Left ventricle myocardium inferior (tissue), 1 donor: ENCODE results near the gene ZNF775. TPM values are rescaled to one million over a fixed set of nuclear protein-coding genes. Genes with fewer than 3 reads are reported as not detected.

Experiments
- DNase-seq: peaks from one replicate; pipeline ENCODE4 v3.0.0-alpha.2; 2020
- H3K27ac ChIP-seq: fragments of 200-600 bp; replicated peaks from 2 replicates; pipeline ENCODE4 v1.8.0; 2021
- H3K27me3 ChIP-seq: fragments of 200-600 bp; 2 replicates; pipeline ENCODE4 v1.8.0; 2021; ENCODE audit warnings: low read depth
- H3K36me3 ChIP-seq: fragments of 200-600 bp; 2 replicates; pipeline ENCODE4 v1.8.0; 2021
- H3K4me1 ChIP-seq: fragments of 200-600 bp; 2 replicates; pipeline ENCODE4 v1.8.0; 2021
- H3K4me3 ChIP-seq: fragments of 200-600 bp; 2 replicates; pipeline ENCODE4 v1.8.0; 2021; ENCODE audit warnings: mild to moderate bottlenecking, moderate library complexity
- H3K9me3 ChIP-seq: fragments of 200-600 bp; replicated peaks from 2 replicates; pipeline ENCODE4 v1.8.0; 2021
- CTCF ChIP-seq: fragments of 200-600 bp; IDR thresholded peaks from 2 replicates; pipeline ENCODE4 v1.8.0; 2021; ENCODE audit warnings: antibody characterized with exemption, mild to moderate bottlenecking, borderline replicate concordance
- intact Hi-C: fragments of 100-400 bp; cut with micrococcal nuclease; formaldehyde crosslinking; loops from one replicate; pipeline ENCODE4 v1.11.0; 2022
- total RNA-seq: library from RNA; stranded (reverse); fragmentation: NEBNext Ultra II Directional; extraction: Animal tissue kit (Norgen Biotek cat#: 25700); gene quantifications from one replicate; pipeline ENCODE4 v1.2.1, GENCODE V29; 2021
- donor health status: DM: no; HTN: yes; CAD: no; lungs with severe emphysema.

ZNF775 gene
- total RNA-seq, 1 donor from 2014 or later = 3.1 TPM

- no peak overlapping the region for H3K27ac ChIP-seq
- no peak for DNase-seq
- intact Hi-C loops = no loop called here
- no peak for TF ChIP-seq CTCF
- H3K9me3 ChIP-seq = no peaks in the 10 kb centered on the region
- H3K27me3 ChIP-seq = no peaks in the 10 kb centered on the region
- no peak overlapping the region for H3K4me3 ChIP-seq
- H3K36me3 ChIP-seq = peaks cover 18% of the 10 kb centered on the region
- peaks cover 12% of the 10 kb centered on the region for H3K4me1 ChIP-seq
Observed at GRCh38 chr7:150398108-150398964, 19.2 kb downstream of the ZNF775 start.

- H3K27ac ChIP-seq = no peak overlapping the region
- no peak overlapping the region for H3K4me3 ChIP-seq
- H3K9me3 ChIP-seq = no peaks in the 10 kb centered on the region
- no peaks in the 10 kb centered on the region for H3K27me3 ChIP-seq
- H3K36me3 ChIP-seq = peaks cover 18% of the 10 kb centered on the region
- no peak for TF ChIP-seq CTCF
- no peak for DNase-seq
- intact Hi-C loops = no loop called here
- peaks cover 18% of the 10 kb centered on the region for H3K4me1 ChIP-seq
Observed at GRCh38 chr7:150398965-150399320, 19.8 kb downstream of the ZNF775 start.

DNA sequence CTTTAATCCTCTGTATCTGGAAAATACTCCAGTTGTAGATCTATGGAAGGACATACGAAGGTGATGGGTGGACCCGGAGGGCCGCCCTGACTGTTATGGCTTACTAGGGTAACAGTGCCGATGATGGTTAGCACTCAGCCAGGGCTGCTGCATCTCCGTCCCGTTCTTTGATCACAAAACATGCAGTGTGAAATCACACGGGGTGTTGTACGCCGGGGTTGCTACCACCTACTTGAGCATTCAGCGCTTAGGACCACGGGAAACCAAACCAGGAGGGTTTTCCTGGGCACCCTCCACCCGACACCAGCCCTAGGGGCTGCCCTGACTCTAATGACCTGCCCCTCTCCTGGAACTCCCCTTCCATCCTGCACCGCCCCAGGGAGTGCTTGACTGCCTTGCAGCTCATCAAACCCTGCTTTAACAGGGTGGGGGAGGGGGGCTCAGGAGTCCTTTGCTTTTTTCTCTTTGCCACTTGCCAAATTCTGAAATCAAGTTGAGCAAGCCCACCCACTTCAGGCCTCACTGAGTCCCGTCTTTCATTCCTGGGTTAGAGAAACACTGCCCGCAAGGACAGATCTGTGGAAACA, 20.4 kb downstream of the ZNF775 start:
- no peak for DNase-seq
- Histone ChIP-seq H3K4me1 (peaks cover 24% of the 10 kb centered on the region), H3K9me3 (no peaks in the 10 kb centered on the region), H3K27me3 (no peaks in the 10 kb centered on the region), H3K4me3 (no peak overlapping the region), H3K36me3 (peaks cover 18% of the 10 kb centered on the region), H3K27ac (no peak overlapping the region)
- TF ChIP-seq CTCF = no peak
- intact Hi-C loops = no loop called here

- Histone ChIP-seq H3K9me3 (no peaks in the 10 kb centered on the region), H3K4me1 (peaks cover 29% of the 10 kb centered on the region), H3K27me3 (no peaks in the 10 kb centered on the region), H3K4me3 (no peak overlapping the region), H3K36me3 (peaks cover 18% of the 10 kb centered on the region), H3K27ac (no peak overlapping the region)
- DNase-seq = no peak
- TF ChIP-seq CTCF = no peak
- intact Hi-C loops = no loop called here
Observed at GRCh38 chr7:150400008-150400787, 21.1 kb downstream of the ZNF775 start.

DNA sequence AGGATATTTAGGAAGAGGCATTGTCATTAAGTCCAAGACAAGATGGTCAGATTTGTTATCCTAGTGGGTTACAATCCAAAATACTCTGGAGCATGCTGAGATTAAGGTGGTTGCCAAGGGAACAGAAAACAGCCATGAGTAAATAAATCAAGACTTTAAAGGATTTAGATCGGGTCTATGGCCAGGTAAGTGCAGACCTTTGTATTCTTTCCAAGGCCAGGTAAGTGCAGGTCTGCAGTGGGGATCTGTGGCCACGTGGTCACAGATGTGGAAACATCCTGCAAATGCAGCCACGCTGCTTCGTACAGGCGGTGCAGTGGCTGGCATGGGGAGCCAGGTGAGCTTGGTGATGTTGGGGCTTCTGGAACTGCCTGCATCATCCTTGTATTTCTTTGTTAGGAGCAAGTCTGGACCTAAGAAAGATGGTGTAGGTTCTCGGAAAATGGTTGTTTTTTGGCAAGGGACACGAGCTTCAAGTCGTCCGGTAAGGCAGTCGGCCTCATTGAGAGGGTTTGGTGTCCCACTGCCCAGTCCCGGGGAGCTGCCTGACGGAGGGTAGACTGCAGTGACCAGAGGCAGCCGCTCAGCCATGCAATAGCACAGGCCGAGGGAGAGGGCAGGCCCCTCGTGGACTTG, 21.8 kb downstream of the ZNF775 start:
- H3K4me1 ChIP-seq = peaks cover 33% of the 10 kb centered on the region
- H3K27me3 ChIP-seq = no peaks in the 10 kb centered on the region
- H3K36me3 ChIP-seq = peaks cover 18% of the 10 kb centered on the region
- no peak overlapping the region for H3K4me3 ChIP-seq
- no peak for TF ChIP-seq CTCF
- no peaks in the 10 kb centered on the region for H3K9me3 ChIP-seq
- no peak overlapping the region for H3K27ac ChIP-seq
- DNase-seq = no peak
- intact Hi-C loops = no loop called here
